HCT116 (cell line): Measurements from ENCODE around the gene LRRFIP1. TPM values are rescaled to one million over a fixed set of nuclear protein-coding genes. Genes with fewer than 3 reads are reported as not detected.

Source experiments
- ATAC-seq: fragments of 200-7000 bp; cut with Tn5 transposase; 2 replicates; pipeline ENCODE4 v1.9.1; 2020; ENCODE audit warnings: mild to moderate bottlenecking, moderate library complexity
- BruUV-seq: library from RNA; stranded (reverse); fragments of 400-500 nt; replicated peaks from 2 replicates; lab custom pipeline; 2021; lab: Mats Ljungman, UMichigan
- CTCF ChIA-PET: fragments of 300-600 bp; sonication (Branson Sonifier 250); formaldehyde crosslinking; loops from one replicate; lab custom pipeline; 2021; ENCODE audit warnings: antibody characterized with exemption; lab: Charles Lee
- POLR2A ChIA-PET: fragments of 300-600, 350-600 bp; sonication (Branson Sonifier 250); formaldehyde crosslinking; loops from one replicate; lab custom pipeline; 2021; ENCODE audit warnings: antibody characterized with exemption; lab: Charles Lee
- RAD21 ChIA-PET, 2 experiments: fragments of 300-600 bp; sonication (Branson Sonifier 250); formaldehyde crosslinking; loops; one replicate each; lab custom pipeline; 2023; ENCODE audit warnings: low total read pairs in 2 of 2; ENCODE audit not compliant: uncharacterized antibody in 2 of 2, unreplicated experiment in 2 of 2, low non-redundant PET in 1 of 2; lab: Charles Lee
- DNase-seq: peaks from one replicate; pipeline ENCODE4 v3.0.0-alpha.2; 2010; ENCODE audit warnings: low read depth, low spot score
- H2AFZ ChIP-seq: fragments of 200-600 bp; shearing (Covaris generic), sonication (generic); 2 replicates; pipeline ENCODE4 v1.6.1; 2017; ENCODE audit warnings: low read depth, mixed run types, mixed read lengths, antibody characterized with exemption, low read length; ENCODE audit not compliant: poor library complexity, severe bottlenecking
- H3K27ac ChIP-seq: 2 replicates; pipeline ENCODE4 v1.5.1; 2012; ENCODE audit warnings: low read depth, low read length
- H3K27me3 ChIP-seq: fragments of 200-600 bp; sonication (generic); 2 replicates; pipeline ENCODE4 v1.6.1; 2016; ENCODE audit warnings: mixed run types, low read length, mixed read lengths; ENCODE audit not compliant: insufficient read depth
- H3K36me3 ChIP-seq, 2 experiments: fragments of 200-500 bp in 1 of 2; fragments of 200-600 bp in 1 of 2; sonication (Bioruptor generic) in 1 of 2; sonication (generic) in 1 of 2; 2 replicates each; pipeline versions ENCODE4 v1.5.1 to v1.6.1; 2014 to 2016; ENCODE audit warnings: low read length in 2 of 2, inconsistent platforms in 1 of 2, mixed read lengths in 1 of 2, mixed run types in 1 of 2; ENCODE audit not compliant: insufficient read depth in 2 of 2, control insufficient read depth in 1 of 2
- H3K4me1 ChIP-seq, 2 experiments: fragments of 200-600 bp in 1 of 2; sonication (generic) in 1 of 2; 2 replicates each; pipeline versions ENCODE4 v1.5.1 to v1.6.1; 2012 to 2017; ENCODE audit warnings: low read length in 2 of 2, inconsistent platforms in 1 of 2, mild to moderate bottlenecking in 1 of 2, mixed read lengths in 1 of 2, mixed run types in 1 of 2, moderate library complexity in 1 of 2; ENCODE audit not compliant: insufficient read depth in 2 of 2, control insufficient read depth in 1 of 2
- H3K4me2 ChIP-seq: fragments of 200-600 bp; sonication (generic); 2 replicates; pipeline ENCODE4 v1.6.1; 2017; ENCODE audit warnings: mixed run types, low read length, mixed read lengths
- H3K4me3 ChIP-seq, 2 experiments: fragments of 200-600 bp in 1 of 2; sonication (generic) in 1 of 2; replicated peaks in 1 of 2; 2 replicates each; pipeline ENCODE4 v1.5.1; 2011 to 2016; ENCODE audit warnings: low read length in 2 of 2, control low read depth in 1 of 2, low read depth in 1 of 2, mild to moderate bottlenecking in 1 of 2, mixed read lengths in 1 of 2, mixed run types in 1 of 2
- H3K79me2 ChIP-seq: fragments of 200-600 bp; sonication (generic); 2 replicates; pipeline ENCODE4 v1.6.1; 2017; ENCODE audit warnings: mild to moderate bottlenecking, mixed run types, low read length, moderate library complexity, mixed read lengths; ENCODE audit not compliant: insufficient read depth
- H3K9ac ChIP-seq: fragments of 200-600 bp; sonication (generic); 2 replicates; pipeline ENCODE4 v1.6.1; 2016; ENCODE audit warnings: low read length, mixed read lengths
- H3K9me2 ChIP-seq: fragments of 200-600 bp; sonication (generic), shearing (Covaris generic); 2 replicates; pipeline ENCODE4 v1.6.1; 2017; ENCODE audit warnings: mixed run types, mild to moderate bottlenecking, moderate library complexity; ENCODE audit not compliant: insufficient read depth
- H3K9me3 ChIP-seq, 2 experiments: fragments of 200-500 bp in 1 of 2; fragments of 200-600 bp in 1 of 2; sonication (Bioruptor generic) in 1 of 2; sonication (generic) in 1 of 2; 2 replicates each; pipeline ENCODE4 v1.6.1; 2014 to 2017; ENCODE audit warnings: low read length in 2 of 2, mixed read lengths in 2 of 2, inconsistent platforms in 1 of 2, low read depth in 1 of 2, mild to moderate bottlenecking in 1 of 2, mixed run types in 1 of 2, moderate library complexity in 1 of 2; ENCODE audit not compliant: control insufficient read depth in 1 of 2, insufficient read depth in 1 of 2
- H4K20me1 ChIP-seq: fragments of 200-600 bp; sonication (generic), shearing (Covaris generic); 2 replicates; pipeline ENCODE4 v1.6.1; 2017; ENCODE audit warnings: mixed run types, mild to moderate bottlenecking, moderate library complexity; ENCODE audit not compliant: insufficient read depth
- ATF3 ChIP-seq: IDR thresholded peaks from 2 replicates; pipeline ENCODE4 v1.6.1; 2012
- CBX3 ChIP-seq: IDR thresholded peaks from 2 replicates; pipeline ENCODE4 v1.6.1; 2012; ENCODE audit warnings: low read depth
- CTCF ChIP-seq, 3 experiments: fragments of 200-600 bp in 1 of 3; sonication (generic) in 1 of 3; IDR thresholded peaks in 2 of 3; conservative IDR thresholded peaks in 1 of 3; 2 replicates each; pipeline ENCODE4 v1.5.1; 2012 to 2017; ENCODE audit warnings: low read depth in 2 of 3, low read length in 2 of 3, antibody characterized with exemption in 1 of 3, borderline replicate concordance in 1 of 3, control low read depth in 1 of 3, mild to moderate bottlenecking in 1 of 3, mixed read lengths in 1 of 3, mixed run types in 1 of 3, moderate library complexity in 1 of 3; ENCODE audit not compliant: insufficient read depth in 1 of 3
- EZH2 ChIP-seq: fragments of 200-600 bp; sonication (generic); IDR thresholded peaks from 2 replicates; pipeline ENCODE4 v1.6.1; 2017; ENCODE audit warnings: antibody characterized with exemption, mixed run types
- EZH2phosphoT487 ChIP-seq: fragments of 200-600 bp; IDR thresholded peaks from 2 replicates; pipeline ENCODE4 v1.6.1; 2018; ENCODE audit warnings: antibody characterized with exemption, borderline replicate concordance
- FOSL1 ChIP-seq: IDR thresholded peaks from 2 replicates; pipeline ENCODE4 v1.6.1; 2012; ENCODE audit warnings: low read depth
- POLR2A ChIP-seq: IDR thresholded peaks from 2 replicates; pipeline ENCODE4 v1.7.0; 2011; ENCODE audit warnings: borderline replicate concordance; ENCODE audit not compliant: insufficient read depth, insufficient read length; ENCODE audit errors: extremely low read depth
- ZBTB33 ChIP-seq: IDR thresholded peaks from 2 replicates; pipeline ENCODE4 v1.6.1; 2011; ENCODE audit warnings: mild to moderate bottlenecking, low read length, moderate library complexity; ENCODE audit not compliant: insufficient replicate concordance; ENCODE audit errors: extremely low read depth
- ZNF274 ChIP-seq: fragments of 200-500 bp; sonication (Bioruptor generic); IDR thresholded peaks from 2 replicates; pipeline ENCODE4 v1.6.1; 2014; ENCODE audit warnings: mild to moderate bottlenecking, low read depth, low read length, inconsistent platforms
- intact Hi-C: fragments of 100-400 bp; cut with micrococcal nuclease; formaldehyde crosslinking; loops from 2 replicates; pipeline ENCODE4 v1.10.0; 2022
- total RNA-seq: library from RNA; stranded (reverse); gene quantifications from one replicate; pipeline ENCODE4 v1.2.1, GENCODE V29; 2021; ENCODE audit not compliant: unreplicated experiment

The LRRFIP1 gene
- total RNA-seq, 1 experiment from 2014 or later: 76.9 TPM

- Histone ChIP-seq H4K20me1 (no peaks in the 10 kb centered on the region), H3K4me1 (peaks cover 0 to 11% of the 10 kb centered on the region in 2 experiments; a peak in 1 of 4 replicates), H3K79me2 (peaks cover 87% of the 10 kb centered on the region), H3K27me3 (no peaks in the 10 kb centered on the region), H3K36me3 (peaks cover 0 to 6% of the 10 kb centered on the region in 2 experiments; a peak in 3 of 4 replicates), H3K9me2 (no peaks in the 10 kb centered on the region), H2AFZ (no peak overlapping the region), H3K4me2 (no peak overlapping the region), H3K27ac (no peak overlapping the region), H3K9me3 (no peaks in the 10 kb centered on the region), H3K9ac (no peak overlapping the region), H3K4me3 (no peak overlapping the region)
- POLR2A ChIA-PET: interaction anchor here (1.1 kb wide), 1 partner anchor 12 kb away, joined by 3 read pairs; no protein-coding TSS in a partner anchor
- TF ChIP-seq ATF3: no peak
- no peak for TF ChIP-seq CBX3
- no peak for TF ChIP-seq ZNF274
- no peak for TF ChIP-seq POLR2A
- no peak for TF ChIP-seq EZH2phosphoT487
- TF ChIP-seq EZH2: no peak
- no peak for TF ChIP-seq CTCF (IDR thresholded peaks at IDR 0.05 in 2 of 3, conservative IDR thresholded peaks at IDR 0.05 in 1 of 3; ENCODE audit: borderline replicate concordance in 1 of 3, insufficient read depth in 1 of 3, low read depth in 2 of 3, low read length in 2 of 3)
- no peak for TF ChIP-seq FOSL1
- no peak for TF ChIP-seq ZBTB33
- RAD21 ChIA-PET: no interaction called here
- CTCF ChIA-PET: no interaction called here
- no peak for DNase-seq
- no peak for ATAC-seq
- no TSS peak for BruUV-seq
- intact Hi-C loops: no loop called here
Observed at GRCh38 chr2:237708491-237708890, 81.1 kb downstream of the LRRFIP1 start.
